Pancreas (tissue), 10 donors: ENCODE measurements around the gene PRKCH. TPM values are rescaled to one million over a fixed set of nuclear protein-coding genes. Genes with fewer than 3 reads are reported as not detected.

Experiments
- ATAC-seq, 4 donors: fragments of 200-7000 bp; cut with Tn5 transposase; one replicate each; pipeline versions ENCODE4 v1.8.0 to v1.9.1; 2020; ENCODE audit warnings: mild to moderate bottlenecking in 4 of 4, moderate library complexity in 4 of 4
- DNase-seq, 6 donors: peaks; one replicate each; pipeline ENCODE4 v3.0.0-alpha.2; 2020
- FAIRE-seq: peaks from 2 replicates; lab custom pipeline; 2012; peaks lifted over from hg19 to GRCh38; lab: Jason Lieb, UNC
- H3K27ac ChIP-seq, 4 donors: fragments of 200-600 bp; sonication (generic); 1 replicate in 3 of 4; 2 replicates in 1 of 4; pipeline versions ENCODE4 v1.5.0 to v1.8.0; 2020
- H3K27me3 ChIP-seq, 4 donors: fragments of 200-600 bp; one replicate each; pipeline ENCODE4 v1.8.0; 2021
- H3K36me3 ChIP-seq, 3 donors: fragments of 200-600 bp; sonication (generic) in 1 of 3; one replicate each; pipeline versions ENCODE4 v1.5.0 to v1.8.0; 2020 to 2021
- H3K4me1 ChIP-seq, 3 donors: fragments of 200-600 bp; one replicate each; pipeline ENCODE4 v1.8.0; 2021
- H3K4me3 ChIP-seq, 4 donors: fragments of 200-600 bp; sonication (generic) in 2 of 4; one replicate each; pipeline versions ENCODE4 v1.5.0 to v1.8.0; 2020 to 2021
- H3K9me3 ChIP-seq, 4 donors: fragments of 200-600 bp; one replicate each; pipeline ENCODE4 v1.8.0; 2021
- WGBS, 2 donors: extraction: QIAGEN DNeasy Blood & Tissue Kit; methylation state at CpG; one replicate each; pipeline ENCODE4 v1.1.7; 2013; 5-methylcytosine and 5-hydroxymethylcytosine counted together
- intact Hi-C, 3 donors: fragments of 100-400 bp; cut with DNase I; formaldehyde crosslinking; loops; one replicate each; pipeline versions ENCODE4 v1.11.1 to v1.14.2; 2022
- polyA plus RNA-seq, 2 donors: library from polyadenylated mRNA; stranded (reverse); fragments of 200-250 nt; gene quantifications; one replicate each; pipeline ENCODE4 v1.2.3, GENCODE V29; 2013
- total RNA-seq, 6 donors: library from RNA; stranded (reverse); fragmentation: NEBNext Ultra II Directional in 4 of 6; extraction: Animal tissue kit (Norgen Biotek cat#: 25700) in 4 of 6; gene quantifications; one replicate each; pipeline versions ENCODE4 v1.2.1 to v1.2.4, GENCODE V29; 2021 to 2023
- TF ChIP-seq, protein P1 (sequence below), 4 donors: fragments of 200-600 bp; sonication (generic) in 3 of 4; IDR thresholded peaks; one replicate each; pipeline versions ENCODE4 v1.5.0 to v1.8.0; 2021; ENCODE audit warnings: antibody characterized with exemption in 4 of 4
- donor health status: healthy with polysubstance abuse.
- donor health status: DM: no; HTN: no; CAD: no; lungs with moderate emphysema.
- donor health status: DM: no; HTN: no; CAD: no.
- donor health status: control.
- donor health status: control.
- donor health status: Bipolar disorder and iron deficiency.
- donor health status: DM: yes; HTN: yes; CAD: no.
- donor health status: DM: no; HTN: no; CAD: no.
- donor health status: DM: no; HTN: no; CAD: no.
- donor health status: DM: yes; HTN: yes; CAD: no.

PRKCH gene
- total and polyA plus RNA-seq, 8 donors, result 3.6 to 16.9 (median 8.9) TPM

DNA sequence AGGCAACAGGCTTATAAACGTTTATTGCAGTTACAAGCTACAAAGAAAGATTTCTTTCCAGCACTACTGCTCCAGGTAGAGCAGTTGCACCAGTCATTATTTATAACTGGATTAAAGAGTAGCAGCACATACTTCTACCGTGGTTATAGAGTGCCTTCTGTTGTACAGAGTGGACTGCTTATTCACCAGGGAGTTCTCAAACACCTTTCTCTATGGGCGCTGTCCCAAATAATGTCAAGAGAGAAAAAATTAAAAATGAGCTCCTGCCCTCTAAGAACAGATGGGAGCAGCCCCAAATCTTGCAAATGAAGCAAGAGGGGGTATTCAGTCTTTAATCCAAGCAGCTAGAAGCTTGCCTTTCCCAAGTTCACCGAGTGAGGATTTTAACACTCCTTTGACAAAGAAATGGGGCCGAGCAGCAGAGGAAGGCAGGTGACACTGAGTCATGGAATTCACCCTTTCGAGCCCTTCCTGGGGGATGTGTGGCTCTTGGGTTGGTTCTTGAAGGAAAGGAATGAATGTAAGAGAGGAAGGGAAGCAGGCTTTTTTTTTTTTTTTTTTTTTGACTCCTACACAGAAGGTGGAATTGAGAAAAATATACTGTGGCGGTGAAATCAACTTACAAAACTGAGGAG lies 181.2 kb downstream of the PRKCH start:
- Histone ChIP-seq H3K27me3 (no peaks in the 10 kb centered on the region), H3K27ac (peak overlapping the region in 2 of 4 donors; percentile 65 to 87), H3K9me3 (no peaks in the 10 kb centered on the region), H3K4me1 (peaks cover 6 to 42% (median 26%) of the 10 kb centered on the region in 3 donors), H3K36me3 (no peaks in the 10 kb centered on the region), H3K4me3 (no peak overlapping the region)
- DNase-seq (no peak), FAIRE-seq (no peak), ATAC-seq (no peak)
- TF ChIP-seq, protein P1, sequence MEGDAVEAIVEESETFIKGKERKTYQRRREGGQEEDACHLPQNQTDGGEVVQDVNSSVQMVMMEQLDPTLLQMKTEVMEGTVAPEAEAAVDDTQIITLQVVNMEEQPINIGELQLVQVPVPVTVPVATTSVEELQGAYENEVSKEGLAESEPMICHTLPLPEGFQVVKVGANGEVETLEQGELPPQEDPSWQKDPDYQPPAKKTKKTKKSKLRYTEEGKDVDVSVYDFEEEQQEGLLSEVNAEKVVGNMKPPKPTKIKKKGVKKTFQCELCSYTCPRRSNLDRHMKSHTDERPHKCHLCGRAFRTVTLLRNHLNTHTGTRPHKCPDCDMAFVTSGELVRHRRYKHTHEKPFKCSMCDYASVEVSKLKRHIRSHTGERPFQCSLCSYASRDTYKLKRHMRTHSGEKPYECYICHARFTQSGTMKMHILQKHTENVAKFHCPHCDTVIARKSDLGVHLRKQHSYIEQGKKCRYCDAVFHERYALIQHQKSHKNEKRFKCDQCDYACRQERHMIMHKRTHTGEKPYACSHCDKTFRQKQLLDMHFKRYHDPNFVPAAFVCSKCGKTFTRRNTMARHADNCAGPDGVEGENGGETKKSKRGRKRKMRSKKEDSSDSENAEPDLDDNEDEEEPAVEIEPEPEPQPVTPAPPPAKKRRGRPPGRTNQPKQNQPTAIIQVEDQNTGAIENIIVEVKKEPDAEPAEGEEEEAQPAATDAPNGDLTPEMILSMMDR (IDR thresholded peaks at IDR 0.05), result no peak
- intact Hi-C loops, result no loop called here
- 70 to 72% methylated on average over 7 of the region's 7 CpGs for WGBS, 2 donors

DNA sequence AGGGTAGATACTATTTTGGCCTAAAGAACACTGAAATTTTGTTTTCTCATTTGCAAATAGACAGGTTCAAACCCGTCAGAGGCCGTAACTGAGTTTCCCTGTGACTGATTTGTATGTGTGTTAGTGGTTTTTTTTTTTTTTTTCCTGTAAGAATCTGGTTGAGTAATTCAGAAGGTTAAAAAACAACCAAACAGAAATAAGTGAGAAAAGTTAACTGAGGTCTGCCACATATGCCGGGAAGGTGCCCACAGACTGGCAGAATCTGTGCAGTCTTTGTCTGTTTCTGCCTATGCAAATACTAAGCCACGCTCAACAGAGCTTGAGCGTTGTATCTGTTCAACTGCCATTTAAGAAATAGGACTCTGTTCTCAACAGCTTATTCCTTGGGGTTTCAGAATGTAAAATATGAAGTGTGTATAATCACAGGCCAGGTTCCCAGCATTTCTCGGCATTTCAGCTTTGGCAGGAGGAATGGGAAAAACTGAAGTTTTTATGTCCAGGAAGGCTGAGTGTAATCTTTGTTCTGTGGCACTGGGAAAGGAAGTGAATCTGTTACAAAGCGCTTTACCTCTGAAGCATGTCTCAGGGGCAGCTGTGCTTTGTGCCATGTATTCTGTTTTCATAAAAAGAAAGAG lies 181.9 kb downstream of the PRKCH start:
- TF ChIP-seq, protein P1 (IDR thresholded peaks at IDR 0.05), result no peak
- intact Hi-C loops, result no loop called here
- peak overlapping the region in 3 of 4 donors; percentile 8 to 87 (median 65) for H3K27ac ChIP-seq
- DNase-seq, result no peak
- H3K27me3 ChIP-seq, result no peaks in the 10 kb centered on the region
- H3K4me3 ChIP-seq, result no peak overlapping the region
- H3K4me1 ChIP-seq, result peaks cover 6 to 42% (median 24%) of the 10 kb centered on the region in 3 donors
- H3K9me3 ChIP-seq, result no peaks in the 10 kb centered on the region
- 61 to 65% methylated on average over 7 of the region's 7 CpGs for WGBS, 2 donors
- no peak for FAIRE-seq
- ATAC-seq, result peak in 3 of 4 donors; percentile 63 to 68 (median 65)
- H3K36me3 ChIP-seq, result no peaks in the 10 kb centered on the region

DNA sequence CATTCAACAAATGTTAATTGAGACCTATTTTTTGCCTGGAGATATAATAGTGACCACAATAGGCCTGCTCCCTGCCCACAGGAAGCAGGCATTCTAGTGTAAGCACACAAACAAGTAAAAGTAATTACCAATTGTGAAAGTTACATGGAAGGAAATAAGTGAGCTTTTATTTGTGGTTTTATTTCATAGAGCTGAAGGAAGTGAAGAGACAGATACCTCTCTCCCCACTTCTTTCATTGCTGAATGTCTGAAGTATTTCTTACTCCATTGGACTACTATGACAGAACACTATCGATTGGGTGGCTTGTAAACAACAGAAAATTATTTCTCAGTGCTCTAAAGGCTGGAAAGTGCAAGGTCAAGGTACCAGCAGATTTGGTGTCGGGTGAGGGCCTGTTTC lies 183.5 kb downstream of the PRKCH start:
- DNase-seq (no peak), FAIRE-seq (no peak), ATAC-seq (peak in 1 of 4 donors; percentile 23)
- TF ChIP-seq, protein P1 (IDR thresholded peaks at IDR 0.05), result no peak
- intact Hi-C loops, result no loop called here
- 51 to 61% methylated on average over 2 of the region's 2 CpGs for WGBS, 2 donors
- Histone ChIP-seq H3K4me3 (no peak overlapping the region), H3K4me1 (peaks cover 0 to 27% (median 9%) of the 10 kb centered on the region in 3 donors), H3K27me3 (no peaks in the 10 kb centered on the region), H3K9me3 (no peaks in the 10 kb centered on the region), H3K36me3 (no peaks in the 10 kb centered on the region), H3K27ac (no peak overlapping the region)

DNA sequence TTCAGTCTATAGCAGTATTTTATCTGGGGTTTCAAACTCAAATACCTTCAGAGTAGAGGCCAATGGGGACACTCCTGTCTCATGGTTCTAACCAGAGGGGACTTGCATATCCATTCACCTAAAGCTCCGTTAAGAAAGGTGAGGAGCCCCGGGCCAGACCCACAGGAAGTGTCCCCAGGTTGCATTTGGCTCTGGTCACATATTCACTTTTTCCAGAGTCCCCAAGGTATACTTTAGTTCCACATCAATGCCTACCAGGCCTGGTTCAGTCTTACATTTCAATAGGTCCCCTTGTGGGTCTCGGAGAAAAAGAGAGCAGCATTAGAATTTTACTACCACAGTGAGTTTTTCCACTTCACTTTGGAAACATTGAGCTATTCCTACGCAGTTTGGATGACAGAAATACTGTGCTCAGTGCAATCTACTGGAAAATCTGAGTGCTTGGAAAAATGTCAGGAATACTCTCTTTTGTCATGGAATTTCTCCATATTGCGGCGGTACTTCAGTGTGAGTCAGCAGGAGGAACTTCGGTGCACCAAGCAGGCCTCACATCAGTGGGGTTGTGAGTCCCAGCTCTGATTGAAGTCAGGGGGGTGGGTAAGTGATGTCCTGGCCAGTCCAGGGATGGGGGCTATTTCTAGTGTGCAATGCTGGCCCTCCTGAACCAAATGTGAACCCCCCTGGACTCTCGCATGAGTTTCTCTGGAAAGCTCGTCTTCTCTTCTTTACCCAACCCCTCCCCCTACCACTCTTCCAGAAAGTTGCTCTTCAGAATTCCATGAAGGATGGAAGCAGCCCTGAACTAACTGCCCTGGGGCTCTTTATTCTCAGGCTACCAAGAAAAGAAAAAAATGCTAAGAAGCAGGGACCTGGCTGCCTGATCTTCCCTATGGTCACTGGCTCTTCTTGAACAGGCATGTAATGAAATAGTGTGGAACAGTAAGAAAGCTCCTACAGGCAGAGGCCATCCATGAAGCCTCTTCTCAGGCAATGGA lies 184.7 kb downstream of the PRKCH start:
- Histone ChIP-seq H3K36me3 (no peaks in the 10 kb centered on the region), H3K4me3 (no peak overlapping the region), H3K27me3 (no peaks in the 10 kb centered on the region), H3K9me3 (no peaks in the 10 kb centered on the region), H3K4me1 (peaks cover 3 to 28% (median 9%) of the 10 kb centered on the region in 3 donors), H3K27ac (no peak overlapping the region)
- no peak for DNase-seq
- TF ChIP-seq, protein P1 (IDR thresholded peaks at IDR 0.05), result no peak
- FAIRE-seq, result no peak
- ATAC-seq, result no peak
- WGBS, 2 donors, result 96 to 98% methylated on average over 9 of the region's 9 CpGs
- intact Hi-C loops, result no loop called here
